NCI-H345 (cell line): ENCODE data around the gene RBBP6.

Experiments
- DNase-seq: peaks from one replicate; lab custom pipeline; 2025; lab: John Stamatoyannopoulos, UW

RBBP6 gene

DNA sequence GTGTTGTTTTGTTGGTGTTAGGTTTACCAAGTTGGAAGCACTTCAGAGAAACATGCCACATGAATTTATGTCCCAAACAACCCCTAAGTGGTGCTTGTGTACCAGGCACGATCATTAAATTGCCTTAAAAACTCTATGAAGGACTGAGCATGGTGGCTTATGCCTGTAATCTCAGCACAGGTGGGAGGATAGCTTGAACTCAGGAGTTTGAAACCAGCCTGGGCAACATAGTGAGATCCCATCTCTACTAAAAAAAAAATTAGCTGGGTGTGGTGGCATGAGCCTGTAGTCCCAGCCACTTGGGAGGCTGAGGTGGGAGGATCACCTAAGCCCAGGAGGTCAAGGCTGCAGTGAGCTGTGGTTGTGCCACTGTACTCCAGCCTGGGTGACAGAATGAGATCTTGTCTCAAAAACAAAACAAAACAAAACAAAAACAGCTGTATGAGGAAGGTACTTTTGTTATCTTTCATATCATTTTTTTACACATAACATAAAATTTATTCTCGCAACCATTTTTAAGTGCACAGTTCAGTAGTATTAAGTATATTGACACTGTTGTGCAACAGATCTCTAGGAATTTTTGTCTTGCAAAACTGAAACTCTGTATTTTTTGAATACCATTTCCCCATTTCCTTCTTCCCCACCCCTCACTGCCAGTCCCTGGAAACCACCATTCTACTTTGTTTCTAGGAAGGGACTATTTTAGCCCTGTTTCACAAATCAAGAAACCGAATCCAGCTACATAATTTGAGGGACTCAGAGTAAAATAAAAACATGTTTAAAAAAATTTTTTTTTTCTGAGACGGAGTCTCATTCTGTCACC, 14.3 kb upstream of the RBBP6 start:
- no peak for DNase-seq

DNA sequence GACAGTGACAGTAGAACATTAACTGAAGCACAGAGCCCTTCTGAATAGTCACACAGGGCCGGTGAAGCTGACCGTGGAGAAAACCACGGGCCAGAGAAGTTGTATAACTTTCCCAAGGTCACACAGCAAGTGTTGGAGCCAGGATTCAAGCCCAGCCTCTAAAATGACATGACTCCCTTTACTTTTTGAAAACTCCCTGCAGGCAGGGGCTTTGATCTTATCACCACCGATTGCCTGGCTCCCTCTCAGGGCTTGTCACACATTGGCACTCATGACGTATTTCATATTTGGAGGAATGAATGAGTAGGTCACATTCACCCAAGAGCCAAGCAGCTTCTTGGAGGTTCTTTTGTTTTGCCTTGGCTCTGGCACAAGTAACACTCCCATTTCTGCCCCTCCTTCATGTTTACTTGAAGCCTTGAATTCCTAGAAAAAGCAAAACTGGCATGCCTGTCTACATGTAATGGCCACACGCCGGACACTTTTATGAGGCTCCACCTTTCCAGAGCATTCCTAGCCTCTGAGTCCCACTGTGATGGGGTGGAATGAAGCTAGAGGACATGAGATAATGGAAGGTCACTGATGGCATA, 13.3 kb upstream of the RBBP6 start:
- no peak for DNase-seq

DNA sequence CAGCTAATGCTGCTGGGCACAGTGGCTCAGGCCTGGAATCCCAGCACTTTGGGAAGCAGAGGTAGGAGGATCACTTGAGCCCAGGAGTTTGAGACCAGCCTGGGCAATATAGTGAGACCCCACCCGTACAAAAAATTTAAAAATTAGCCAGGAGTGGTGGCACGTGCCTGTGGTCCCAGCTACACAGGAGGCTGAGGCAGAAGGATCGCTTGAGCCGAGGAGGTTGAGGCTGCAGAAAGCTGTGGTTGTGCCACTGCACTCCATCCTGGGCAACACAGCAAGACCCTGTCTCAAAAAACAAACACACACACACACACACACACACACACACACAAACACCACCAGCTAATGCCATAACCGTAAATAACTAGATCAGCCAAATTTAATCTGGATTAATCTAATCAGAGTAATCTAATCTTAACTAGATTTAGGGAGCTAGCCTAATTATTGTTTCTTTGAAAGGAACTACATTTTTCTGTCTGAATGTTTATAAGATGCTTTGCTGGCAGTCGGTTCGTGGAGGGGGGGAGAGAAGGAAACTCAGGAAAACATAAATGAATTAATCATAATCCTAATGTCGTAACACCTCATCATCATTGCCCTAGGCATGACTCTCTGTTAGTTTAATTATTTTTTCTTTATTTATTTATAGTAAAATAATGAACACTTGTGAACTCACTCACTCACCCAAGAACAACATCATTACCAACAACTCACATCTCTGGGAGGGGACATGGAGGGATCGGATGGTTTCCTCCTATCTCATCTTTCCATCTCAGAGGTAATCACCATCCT, 12.5 kb upstream of the RBBP6 start:
- DNase-seq, result no peak

DNA sequence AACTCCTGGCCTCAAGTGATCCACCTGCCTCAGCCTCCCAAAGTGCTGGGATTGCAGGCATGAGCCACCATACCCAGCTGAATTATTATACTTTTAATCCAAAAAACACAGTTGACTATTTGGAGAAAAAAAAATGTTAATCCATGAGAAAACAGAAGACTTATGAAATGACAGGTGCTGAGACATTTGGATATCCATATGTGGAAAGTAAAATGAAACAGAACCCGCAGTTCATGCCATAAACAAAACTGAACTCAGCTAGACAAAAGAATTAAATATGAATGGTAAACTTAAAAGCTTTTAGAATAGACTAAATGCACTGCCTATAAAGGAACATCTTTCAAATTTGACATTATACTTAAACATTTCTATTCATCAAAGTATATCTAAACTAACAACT, 8.2 kb upstream of the RBBP6 start:
- DNase-seq, result no peak

GRCh38 chr16:24534620-24535019, 4.7 kb upstream of the RBBP6 start:
- no peak for DNase-seq

GRCh38 chr16:24535827-24536226, 3.5 kb upstream of the RBBP6 start:
- no peak for DNase-seq

DNA sequence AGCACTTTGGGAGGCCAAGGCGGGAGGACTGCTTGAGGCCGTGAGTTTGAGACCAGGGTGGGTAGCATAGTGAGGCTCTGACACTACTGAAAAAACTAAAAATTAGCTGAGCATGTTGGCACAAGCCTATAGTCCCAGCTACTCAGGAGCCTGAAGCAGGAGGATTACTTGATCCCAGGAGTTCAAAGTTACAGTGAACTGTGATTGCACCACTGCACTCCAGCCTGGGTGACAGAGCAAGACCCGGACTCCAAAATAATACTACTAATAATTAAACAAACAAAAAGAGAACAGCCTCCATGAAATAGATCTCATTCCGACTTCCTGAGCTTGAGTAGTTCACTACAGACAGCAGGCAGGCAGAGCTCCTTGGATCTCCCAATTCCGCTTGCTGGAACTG, 2.7 kb upstream of the RBBP6 start:
- no peak for DNase-seq

GRCh38 chr16:24537474-24538337, 1.7 kb upstream of the RBBP6 start:
- DNase-seq, result no peak

- DNase-seq, result no peak
Measured at GRCh38 chr16:24538756-24539294, 541 bp upstream of the RBBP6 start.

DNA sequence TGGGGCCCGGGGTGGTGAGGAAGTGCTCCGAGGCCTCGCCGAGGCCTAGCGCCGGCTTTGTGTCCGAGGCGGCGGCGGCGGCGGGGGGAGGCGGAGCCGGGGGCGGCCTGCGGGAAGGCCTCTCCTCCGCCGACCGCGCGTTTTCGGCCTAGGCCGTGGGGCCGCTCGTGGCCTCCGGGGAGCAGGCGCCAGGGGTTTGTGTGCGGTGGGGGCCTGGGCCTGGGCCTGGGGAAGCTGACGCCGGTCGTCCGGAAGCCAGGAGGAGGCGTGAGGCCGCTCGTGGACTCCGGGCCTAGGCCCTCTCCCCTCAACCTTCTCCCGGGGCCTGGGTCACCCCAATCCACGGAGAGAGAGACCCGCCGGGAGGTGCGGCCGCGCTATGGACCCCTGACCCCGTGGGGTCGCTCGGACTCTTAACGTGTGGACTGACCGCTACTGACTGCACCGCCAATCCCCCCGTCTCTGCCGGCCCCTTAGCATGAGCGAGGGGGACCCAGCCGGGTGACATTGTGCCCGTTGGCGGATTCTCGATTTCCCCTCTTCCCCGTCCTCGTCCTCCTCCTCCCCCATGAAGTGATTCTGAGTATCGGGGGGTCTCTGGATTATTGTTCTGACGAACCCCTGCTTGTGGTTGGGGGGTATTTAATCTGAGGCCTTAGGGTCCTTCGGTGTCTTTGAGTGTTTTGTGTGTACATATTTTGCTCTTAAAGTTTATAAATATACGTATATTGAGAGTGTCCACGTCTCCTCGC, 660 bp downstream of the RBBP6 start:
- DNase-seq, result peak; percentile 34

DNA sequence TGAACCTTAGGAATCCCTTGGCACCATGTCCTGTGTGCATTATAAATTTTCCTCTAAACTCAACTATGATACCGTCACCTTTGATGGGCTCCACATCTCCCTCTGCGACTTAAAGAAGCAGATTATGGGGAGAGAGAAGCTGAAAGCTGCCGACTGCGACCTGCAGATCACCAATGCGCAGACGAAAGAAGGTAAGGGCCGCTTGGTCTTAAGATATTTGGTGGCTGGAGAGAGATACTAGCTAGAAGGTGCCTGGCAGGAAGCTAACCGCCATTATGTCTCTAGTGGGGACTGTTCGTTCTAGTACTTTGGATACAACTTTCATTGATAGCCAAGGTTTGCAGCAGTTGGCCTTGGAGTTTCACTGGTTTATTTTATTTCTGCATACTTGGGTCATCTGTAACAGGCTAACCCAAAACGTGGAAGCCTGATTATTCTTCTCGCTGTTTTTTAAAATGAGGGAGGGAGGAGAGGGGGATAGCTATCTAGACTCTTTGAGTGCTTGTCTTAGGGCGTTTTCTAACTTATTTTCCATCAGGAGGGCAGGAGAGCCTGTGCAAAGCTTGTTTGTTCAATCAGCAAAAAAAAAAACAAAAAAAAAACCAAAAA, 1.3 kb downstream of the RBBP6 start:
- no peak for DNase-seq

DNA sequence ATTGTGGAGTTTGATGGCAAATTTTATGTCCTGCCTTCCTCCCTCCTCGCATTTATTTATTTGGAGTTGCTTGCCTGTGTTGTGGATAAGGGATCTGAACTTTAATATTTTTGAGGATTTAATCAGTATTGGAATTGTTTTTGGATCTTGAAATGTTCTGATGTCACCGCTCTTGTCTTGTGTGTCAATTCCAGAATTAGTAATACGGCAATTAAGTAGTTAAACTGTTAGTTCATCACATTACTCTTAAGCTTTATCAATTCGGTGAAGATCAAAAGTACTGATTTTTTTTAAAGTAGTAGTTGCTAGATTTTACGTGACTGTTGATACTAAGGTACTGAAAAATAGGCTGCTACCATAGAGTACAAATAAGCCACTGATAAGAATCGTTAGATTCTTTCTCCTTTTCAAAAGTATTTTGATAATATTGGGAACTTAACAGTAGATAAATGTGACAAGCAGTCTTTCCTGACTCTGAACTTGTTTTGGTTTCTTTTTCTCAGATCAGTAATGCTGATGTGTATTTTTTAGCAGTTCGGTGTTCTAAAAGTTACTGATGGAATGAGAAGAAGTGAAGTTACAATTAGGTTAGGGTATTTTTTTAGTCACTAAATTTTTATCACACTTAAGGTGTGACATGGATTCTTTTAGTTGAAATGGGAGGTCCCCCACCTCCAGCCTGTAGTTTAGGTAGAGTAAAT, 2.0 kb downstream of the RBBP6 start:
- no peak for DNase-seq

DNA sequence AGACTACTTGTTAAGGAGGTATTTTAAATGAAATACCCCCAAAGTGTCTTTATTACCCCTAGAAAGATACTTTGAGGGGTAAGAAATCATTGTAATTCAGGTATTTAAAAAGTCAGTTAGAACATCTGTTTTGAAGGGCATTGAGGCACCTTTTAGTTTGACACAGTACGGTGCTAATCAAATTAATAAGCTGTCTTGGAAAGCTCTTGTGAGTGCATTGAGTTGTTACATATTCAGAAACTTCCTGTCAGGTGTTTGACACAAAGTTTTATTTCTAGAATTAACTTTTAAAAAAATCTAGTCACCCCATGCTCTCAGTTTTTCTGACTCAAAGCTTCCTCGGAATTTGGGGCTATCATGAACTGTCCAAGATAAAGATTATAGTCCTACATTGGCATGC, 4.6 kb downstream of the RBBP6 start:
- no peak for DNase-seq

GRCh38 chr16:24544640-24545039, 5.3 kb downstream of the RBBP6 start:
- DNase-seq, result no peak

DNA sequence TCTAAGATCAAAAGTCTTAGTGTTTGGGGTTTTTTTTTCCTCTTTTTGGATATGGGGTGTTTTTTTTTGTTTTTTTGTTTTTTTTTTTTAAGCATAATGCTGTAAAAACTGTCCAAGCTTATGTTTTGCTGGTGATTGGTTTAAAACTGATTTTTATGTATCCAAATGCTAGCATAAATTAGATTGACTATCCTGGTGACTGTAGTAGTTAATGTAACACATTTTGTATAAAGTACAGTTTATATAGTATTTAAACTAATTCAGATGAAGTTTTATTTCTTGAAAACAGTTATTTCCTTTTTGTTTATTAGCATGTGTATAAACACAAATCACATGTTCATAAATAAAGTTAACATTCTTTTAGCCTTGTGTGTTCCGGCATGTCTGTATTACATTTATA, 10.9 kb downstream of the RBBP6 start:
- DNase-seq, result no peak

DNA sequence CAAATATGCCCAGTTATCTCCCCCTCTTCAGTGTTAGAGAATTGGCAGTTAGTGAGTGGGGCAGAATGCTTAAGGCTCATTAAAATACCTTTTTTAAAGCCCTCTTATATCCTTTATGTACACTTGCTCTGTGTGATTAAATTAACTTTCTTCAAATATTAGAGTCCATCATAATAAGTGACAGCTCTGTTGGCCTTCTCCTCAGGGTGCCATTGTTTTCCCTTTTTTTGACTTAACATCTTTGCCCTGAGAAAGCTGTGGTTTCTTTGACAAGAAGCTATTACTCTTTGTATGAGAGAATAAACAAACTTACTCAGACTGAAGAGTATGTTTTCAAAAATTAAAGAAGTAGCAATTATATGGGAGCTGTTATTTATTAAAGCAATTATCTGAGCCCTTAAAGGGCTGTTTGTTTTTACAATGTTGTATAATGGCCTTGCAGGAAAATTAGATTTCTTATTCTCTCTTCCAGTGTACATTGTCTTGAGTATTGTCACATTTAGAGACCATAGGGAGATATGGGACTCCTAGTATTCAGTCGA, 13.4 kb downstream of the RBBP6 start:
- DNase-seq, result no peak

DNA sequence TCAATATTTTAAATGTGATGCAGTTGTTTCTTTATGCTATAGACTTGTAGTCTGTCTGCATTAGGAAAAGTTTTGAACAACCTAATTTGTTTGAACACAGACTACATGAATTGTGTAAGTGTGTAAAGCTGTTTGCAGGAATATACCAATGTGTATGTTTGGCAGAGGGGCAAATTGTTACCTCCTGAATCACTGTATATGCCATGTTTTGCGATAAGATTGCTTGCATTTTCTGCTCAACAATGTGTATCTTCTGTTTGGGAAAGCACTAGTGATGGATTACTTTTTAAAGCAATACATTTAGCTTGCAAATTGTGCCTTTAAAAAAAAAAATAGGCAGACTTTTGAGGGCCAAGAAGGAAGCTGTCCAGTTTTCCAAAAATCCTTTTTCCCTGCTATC, 14.6 kb downstream of the RBBP6 start:
- DNase-seq, result no peak

DNA sequence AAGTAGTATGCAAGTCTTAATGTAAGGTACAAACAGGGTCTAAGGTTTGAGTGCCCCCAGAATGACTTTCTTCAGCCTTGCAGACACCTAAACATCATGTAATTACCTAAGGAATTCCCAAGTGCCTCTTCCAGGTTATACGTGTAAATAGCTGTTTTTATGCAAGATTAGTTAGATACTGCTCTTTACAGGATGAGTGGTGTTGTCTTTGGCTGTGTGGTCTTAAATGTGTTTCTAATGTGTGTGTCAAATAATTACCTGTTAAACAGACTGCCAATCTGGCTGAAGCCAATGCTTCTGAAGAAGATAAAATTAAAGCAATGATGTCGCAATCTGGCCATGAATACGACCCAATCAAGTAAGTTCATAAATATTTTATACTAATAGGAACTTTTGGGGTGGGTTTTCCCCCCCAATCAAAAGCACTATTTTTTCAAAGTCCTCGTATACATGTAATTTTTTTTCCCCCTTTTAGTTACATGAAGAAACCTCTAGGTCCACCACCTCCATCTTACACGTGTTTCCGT, 16.0 kb downstream of the RBBP6 start:
- DNase-seq, result no peak

- no peak for DNase-seq
Measured at GRCh38 chr16:24562811-24563210, 23.4 kb downstream of the RBBP6 start.
